ENCODE data around the gene C13orf42.

DNA sequence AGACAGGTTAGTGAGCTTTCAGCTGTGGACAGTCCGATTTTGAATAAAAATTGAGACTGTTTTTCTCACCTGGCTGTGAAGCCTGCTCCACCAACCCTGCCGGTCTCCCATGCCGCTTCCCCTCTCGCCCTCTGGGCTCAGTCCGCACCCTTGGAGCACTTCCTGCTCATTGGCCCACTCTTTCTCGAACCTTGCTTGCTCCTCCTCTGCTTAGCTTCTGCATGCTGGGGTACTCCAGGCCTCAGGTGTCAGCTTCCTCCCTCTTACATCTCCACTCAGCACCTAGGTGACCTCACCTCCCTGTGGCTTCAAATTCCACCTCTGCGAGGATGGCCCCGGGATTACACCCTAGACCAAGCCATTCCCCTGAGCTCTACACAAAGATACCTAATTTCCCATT, 39.6 kb downstream of the C13orf42 start:
- TF ChIP-seq, protein P1, sequence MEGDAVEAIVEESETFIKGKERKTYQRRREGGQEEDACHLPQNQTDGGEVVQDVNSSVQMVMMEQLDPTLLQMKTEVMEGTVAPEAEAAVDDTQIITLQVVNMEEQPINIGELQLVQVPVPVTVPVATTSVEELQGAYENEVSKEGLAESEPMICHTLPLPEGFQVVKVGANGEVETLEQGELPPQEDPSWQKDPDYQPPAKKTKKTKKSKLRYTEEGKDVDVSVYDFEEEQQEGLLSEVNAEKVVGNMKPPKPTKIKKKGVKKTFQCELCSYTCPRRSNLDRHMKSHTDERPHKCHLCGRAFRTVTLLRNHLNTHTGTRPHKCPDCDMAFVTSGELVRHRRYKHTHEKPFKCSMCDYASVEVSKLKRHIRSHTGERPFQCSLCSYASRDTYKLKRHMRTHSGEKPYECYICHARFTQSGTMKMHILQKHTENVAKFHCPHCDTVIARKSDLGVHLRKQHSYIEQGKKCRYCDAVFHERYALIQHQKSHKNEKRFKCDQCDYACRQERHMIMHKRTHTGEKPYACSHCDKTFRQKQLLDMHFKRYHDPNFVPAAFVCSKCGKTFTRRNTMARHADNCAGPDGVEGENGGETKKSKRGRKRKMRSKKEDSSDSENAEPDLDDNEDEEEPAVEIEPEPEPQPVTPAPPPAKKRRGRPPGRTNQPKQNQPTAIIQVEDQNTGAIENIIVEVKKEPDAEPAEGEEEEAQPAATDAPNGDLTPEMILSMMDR (IDR thresholded peaks at IDR 0.05 in 2 of 3, conservative IDR thresholded peaks at IDR 0.05 in 1 of 3; ENCODE audit: control insufficient read depth in 2 of 3, extremely low read depth in 1 of 3, insufficient read depth in 1 of 3, low read depth in 3 of 3, low read length in 3 of 3): no peak
- TF ChIP-seq BRCA1 (IDR thresholded peaks at IDR 0.05; ENCODE audit: low read depth, low read length) (no peak), MTA2 (IDR thresholded peaks at IDR 0.05; ENCODE audit: low read depth) (no peak), POLR2AphosphoS5 (IDR thresholded peaks at IDR 0.05; ENCODE audit: low read length) (no peak), MYC (IDR thresholded peaks at IDR 0.05; ENCODE audit: insufficient read depth, insufficient read length, insufficient replicate concordance, low read length, severe bottlenecking) (no peak), GABPA (IDR thresholded peaks at IDR 0.05; ENCODE audit: low read depth) (no peak), NFYB (IDR thresholded peaks at IDR 0.05; ENCODE audit: insufficient read depth, low read depth, low read length) (no peak), SIN3A (IDR thresholded peaks at IDR 0.05; ENCODE audit: low read depth, low read length) (no peak), IKZF1 (conservative IDR thresholded peaks at IDR 0.05) (no peak), STAT3 (IDR thresholded peaks at IDR 0.05; ENCODE audit: low read depth, low read length) (no peak)
- TF ChIP-seq, protein P2, sequence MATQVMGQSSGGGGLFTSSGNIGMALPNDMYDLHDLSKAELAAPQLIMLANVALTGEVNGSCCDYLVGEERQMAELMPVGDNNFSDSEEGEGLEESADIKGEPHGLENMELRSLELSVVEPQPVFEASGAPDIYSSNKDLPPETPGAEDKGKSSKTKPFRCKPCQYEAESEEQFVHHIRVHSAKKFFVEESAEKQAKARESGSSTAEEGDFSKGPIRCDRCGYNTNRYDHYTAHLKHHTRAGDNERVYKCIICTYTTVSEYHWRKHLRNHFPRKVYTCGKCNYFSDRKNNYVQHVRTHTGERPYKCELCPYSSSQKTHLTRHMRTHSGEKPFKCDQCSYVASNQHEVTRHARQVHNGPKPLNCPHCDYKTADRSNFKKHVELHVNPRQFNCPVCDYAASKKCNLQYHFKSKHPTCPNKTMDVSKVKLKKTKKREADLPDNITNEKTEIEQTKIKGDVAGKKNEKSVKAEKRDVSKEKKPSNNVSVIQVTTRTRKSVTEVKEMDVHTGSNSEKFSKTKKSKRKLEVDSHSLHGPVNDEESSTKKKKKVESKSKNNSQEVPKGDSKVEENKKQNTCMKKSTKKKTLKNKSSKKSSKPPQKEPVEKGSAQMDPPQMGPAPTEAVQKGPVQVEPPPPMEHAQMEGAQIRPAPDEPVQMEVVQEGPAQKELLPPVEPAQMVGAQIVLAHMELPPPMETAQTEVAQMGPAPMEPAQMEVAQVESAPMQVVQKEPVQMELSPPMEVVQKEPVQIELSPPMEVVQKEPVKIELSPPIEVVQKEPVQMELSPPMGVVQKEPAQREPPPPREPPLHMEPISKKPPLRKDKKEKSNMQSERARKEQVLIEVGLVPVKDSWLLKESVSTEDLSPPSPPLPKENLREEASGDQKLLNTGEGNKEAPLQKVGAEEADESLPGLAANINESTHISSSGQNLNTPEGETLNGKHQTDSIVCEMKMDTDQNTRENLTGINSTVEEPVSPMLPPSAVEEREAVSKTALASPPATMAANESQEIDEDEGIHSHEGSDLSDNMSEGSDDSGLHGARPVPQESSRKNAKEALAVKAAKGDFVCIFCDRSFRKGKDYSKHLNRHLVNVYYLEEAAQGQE (IDR thresholded peaks at IDR 0.05; ENCODE audit: low read depth, low read length): no peak

All from GM12878 (cell line).